SU-DHL-6 (cell line): Measurements from ENCODE around the gene GPD1.

Experiments used
- EZH2phosphoT487 ChIP-seq: fragments of 200-600 bp; sonication (generic), shearing (Covaris generic); conservative IDR thresholded peaks from 2 replicates; pipeline ENCODE4 v1.6.1; 2018; ENCODE audit warnings: mild to moderate bottlenecking, antibody characterized with exemption, low read length, moderate library complexity, mixed read lengths
- TF ChIP-seq, protein P1 (sequence below): fragments of 200-600 bp; sonication (generic); IDR thresholded peaks from one replicate; pipeline ENCODE4 v1.5.1; 2017; ENCODE audit warnings: antibody characterized with exemption, mild to moderate bottlenecking, low read length, moderate library complexity; ENCODE audit not compliant: insufficient read depth, poor library complexity, severe bottlenecking

DNA sequence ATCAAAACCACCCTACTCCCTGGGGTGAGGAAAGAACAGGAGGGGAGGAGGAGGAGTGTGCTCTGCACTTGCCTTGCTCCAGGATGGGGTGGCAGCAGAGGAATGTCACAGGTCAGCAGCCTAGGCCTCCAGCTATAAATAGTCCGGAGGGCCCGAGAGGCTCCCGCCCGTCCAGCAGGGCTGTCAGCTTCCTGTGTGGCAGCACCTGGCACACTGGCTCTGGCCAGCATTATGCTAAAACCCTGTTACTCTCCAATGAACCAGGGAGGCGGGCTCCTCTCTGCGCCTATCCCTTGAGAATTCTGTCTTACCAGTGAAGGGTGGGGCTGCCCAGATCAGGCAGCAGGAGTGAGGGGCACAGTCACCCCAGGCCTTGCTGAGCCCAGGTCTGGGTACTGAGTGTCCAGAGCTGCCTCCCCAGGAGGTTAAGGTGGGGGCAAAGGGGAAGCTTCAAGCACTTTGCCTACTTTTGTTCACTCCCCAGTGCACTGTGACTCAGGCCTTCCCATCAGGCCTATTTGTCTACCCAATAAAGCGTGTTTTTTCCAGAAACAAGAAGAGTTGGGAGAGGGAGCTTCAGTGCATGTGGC, 7.0 kb downstream of the GPD1 start:
- TF ChIP-seq, protein P1, sequence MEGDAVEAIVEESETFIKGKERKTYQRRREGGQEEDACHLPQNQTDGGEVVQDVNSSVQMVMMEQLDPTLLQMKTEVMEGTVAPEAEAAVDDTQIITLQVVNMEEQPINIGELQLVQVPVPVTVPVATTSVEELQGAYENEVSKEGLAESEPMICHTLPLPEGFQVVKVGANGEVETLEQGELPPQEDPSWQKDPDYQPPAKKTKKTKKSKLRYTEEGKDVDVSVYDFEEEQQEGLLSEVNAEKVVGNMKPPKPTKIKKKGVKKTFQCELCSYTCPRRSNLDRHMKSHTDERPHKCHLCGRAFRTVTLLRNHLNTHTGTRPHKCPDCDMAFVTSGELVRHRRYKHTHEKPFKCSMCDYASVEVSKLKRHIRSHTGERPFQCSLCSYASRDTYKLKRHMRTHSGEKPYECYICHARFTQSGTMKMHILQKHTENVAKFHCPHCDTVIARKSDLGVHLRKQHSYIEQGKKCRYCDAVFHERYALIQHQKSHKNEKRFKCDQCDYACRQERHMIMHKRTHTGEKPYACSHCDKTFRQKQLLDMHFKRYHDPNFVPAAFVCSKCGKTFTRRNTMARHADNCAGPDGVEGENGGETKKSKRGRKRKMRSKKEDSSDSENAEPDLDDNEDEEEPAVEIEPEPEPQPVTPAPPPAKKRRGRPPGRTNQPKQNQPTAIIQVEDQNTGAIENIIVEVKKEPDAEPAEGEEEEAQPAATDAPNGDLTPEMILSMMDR: no peak
- no peak for TF ChIP-seq EZH2phosphoT487
